Endothelial cell of umbilical vein (primary cell): ENCODE measurements around the gene TMEM114. TPM values are rescaled to one million over a fixed set of nuclear protein-coding genes. Genes with fewer than 3 reads are reported as not detected.

Experiments
- BruUV-seq: library from RNA; stranded (reverse); fragments of 400-500 nt; replicated peaks from 2 replicates; lab custom pipeline; 2021; lab: Mats Ljungman, UMichigan
- CTCF ChIA-PET: fragments of 300-600, 350-600 bp; sonication (Branson Sonifier 250); formaldehyde crosslinking; loops from one replicate; lab custom pipeline; 2021; ENCODE audit warnings: antibody characterized with exemption, inconsistent platforms; lab: Charles Lee
- POLR2A ChIA-PET: fragments of 300-600, 350-600 bp; sonication (Branson Sonifier 250); formaldehyde crosslinking; loops from one replicate; lab custom pipeline; 2021; ENCODE audit warnings: antibody characterized with exemption, inconsistent platforms; lab: Charles Lee
- DNase-seq: peaks from one replicate; pipeline ENCODE4 v3.0.0-alpha.2; 2011; ENCODE audit warnings: low read depth, low spot score
- FAIRE-seq: peaks from 2 replicates; lab custom pipeline; 2011; peaks lifted over from hg19 to GRCh38; lab: Jason Lieb, UNC
- H2AFZ ChIP-seq: 2 replicates; pipeline ENCODE4 v1.6.0; 2012; ENCODE audit warnings: low read depth, low read length, control low read depth, inconsistent platforms
- H3K27ac ChIP-seq: 2 replicates; pipeline ENCODE4 v1.5.1; 2011; ENCODE audit warnings: low read depth, mild to moderate bottlenecking, control low read depth, low read length, moderate library complexity; ENCODE audit not compliant: insufficient read depth
- H3K27me3 ChIP-seq, 2 experiments: 2 replicates each; pipeline versions ENCODE4 v1.6.0 to v1.6.1; 2011; ENCODE audit warnings: low read length in 2 of 2, mixed read lengths in 1 of 2; ENCODE audit not compliant: control insufficient read depth in 2 of 2, insufficient read depth in 2 of 2
- H3K36me3 ChIP-seq, 2 experiments: 2 replicates in 1 of 2; 3 replicates in 1 of 2; pipeline ENCODE4 v1.5.1; 2011; ENCODE audit warnings: low read length in 2 of 2, mild to moderate bottlenecking in 1 of 2, moderate library complexity in 1 of 2; ENCODE audit not compliant: control insufficient read depth in 2 of 2, insufficient read depth in 2 of 2; ENCODE audit errors: extremely low read depth in 1 of 2
- H3K4me1 ChIP-seq: 3 replicates; pipeline ENCODE4 v1.5.1; 2011; ENCODE audit warnings: mild to moderate bottlenecking, low read length; ENCODE audit not compliant: control insufficient read depth, insufficient read depth; ENCODE audit errors: extremely low read depth
- H3K4me2 ChIP-seq: 2 replicates; pipeline ENCODE4 v1.6.1; 2011; ENCODE audit warnings: low read length, control low read depth, mixed read lengths; ENCODE audit not compliant: insufficient read depth
- H3K4me3 ChIP-seq, 3 experiments: fragments of 200-600 bp in 1 of 3; sonication (generic), shearing (Covaris generic) in 1 of 3; replicated peaks in 1 of 3; 2 replicates each; pipeline ENCODE4 v1.5.1; 2011 to 2016; ENCODE audit warnings: control low read depth in 3 of 3, low read length in 3 of 3, mild to moderate bottlenecking in 2 of 3, inconsistent platforms in 1 of 3, low read depth in 1 of 3, moderate library complexity in 1 of 3; ENCODE audit not compliant: insufficient read depth in 1 of 3
- H3K79me2 ChIP-seq: 2 replicates; pipeline ENCODE4 v1.6.0; 2012; ENCODE audit warnings: low read length, inconsistent platforms; ENCODE audit not compliant: control insufficient read depth, insufficient read depth
- H3K9ac ChIP-seq: replicated peaks from 2 replicates; pipeline ENCODE3; 2011; ENCODE audit warnings: low read length, control low read depth; ENCODE audit not compliant: insufficient read depth; ENCODE audit errors: extremely low read depth
- H3K9me1 ChIP-seq: replicated peaks from 3 replicates; pipeline ENCODE4 v1.6.0; 2011; ENCODE audit warnings: mild to moderate bottlenecking, low read length; ENCODE audit not compliant: control insufficient read depth, insufficient read depth; ENCODE audit errors: extremely low read depth
- H3K9me3 ChIP-seq: replicated peaks from 2 replicates; pipeline ENCODE4 v1.5.1; 2012; ENCODE audit warnings: low read length, inconsistent platforms; ENCODE audit not compliant: control insufficient read depth, insufficient read depth
- H4K20me1 ChIP-seq: replicated peaks from 2 replicates; pipeline ENCODE3; 2011; ENCODE audit warnings: mild to moderate bottlenecking, low read length; ENCODE audit not compliant: control insufficient read depth, insufficient read depth; ENCODE audit errors: extremely low read depth
- CTCF ChIP-seq, 2 donors: IDR thresholded peaks; 1 replicate in 1 of 2; 2 replicates in 1 of 2; pipeline ENCODE4 v1.5.1; 2011; ENCODE audit warnings: low read length in 2 of 2, mild to moderate bottlenecking in 2 of 2, moderate library complexity in 2 of 2, control low read depth in 1 of 2, inconsistent platforms in 1 of 2, low read depth in 1 of 2; ENCODE audit not compliant: insufficient read depth in 1 of 2; ENCODE audit errors: extremely low read depth in 1 of 2
- EZH2 ChIP-seq: IDR thresholded peaks from 2 replicates; pipeline ENCODE4 v1.6.1; 2012; ENCODE audit warnings: borderline replicate concordance, low read depth, mild to moderate bottlenecking, moderate library complexity, low read length, inconsistent platforms; ENCODE audit not compliant: severe bottlenecking
- FOS ChIP-seq: IDR thresholded peaks from 2 replicates; pipeline ENCODE4 v1.6.1; 2011; ENCODE audit warnings: mild to moderate bottlenecking, low read length, moderate library complexity, borderline replicate concordance; ENCODE audit not compliant: insufficient read depth
- GATA2 ChIP-seq: IDR thresholded peaks from 2 replicates; pipeline ENCODE4 v1.7.0; 2011; ENCODE audit warnings: low read depth, mild to moderate bottlenecking, moderate library complexity, mixed read lengths, low read length; ENCODE audit not compliant: insufficient read length, insufficient read depth
- MAX ChIP-seq: IDR thresholded peaks from 2 replicates; pipeline ENCODE4 v1.6.1; 2011; ENCODE audit not compliant: insufficient read depth, insufficient read length
- dilution Hi-C: fragments of 300-500 bp; cut with MboI; formaldehyde crosslinking; loops from one replicate; pipeline ENCODE4 v1.15.0; 2019; ENCODE audit warnings: low sequenced_read_pairs; ENCODE audit not compliant: extremely low pct_ligation_motif_present
- intact Hi-C: fragments of 100-400 bp; cut with micrococcal nuclease; formaldehyde crosslinking; loops from one replicate; pipeline ENCODE4 v1.10.0; 2022
- polyA plus RNA-seq, 4 experiments: library from polyadenylated mRNA; depleted of rRNA in 3 of 4; stranded (reverse) in 3 of 4; unstranded in 1 of 4; fragments of >200 nt; gene quantifications; 2 replicates each; pipeline versions ENCODE4 v1.2.1 to v1.2.3, GENCODE V29; 2011 to 2012; ENCODE audit warnings: missing spikeins in 1 of 4
- total RNA-seq: library from RNA; stranded (reverse); gene quantifications from 2 replicates; pipeline ENCODE4 v1.2.3, GENCODE V29; 2021

The TMEM114 gene
- total and polyA plus RNA-seq, 2 donors (not counting 3 experiments of a cell fraction or from before 2014, with no cell fraction given), result not detected

- TF ChIP-seq EZH2 (no peak), CTCF (IDR thresholded peaks at IDR 0.05; ENCODE audit: extremely low read depth in 1 of 2, insufficient read depth in 1 of 2, low read depth in 1 of 2, low read length in 2 of 2) (no peak), MAX (no peak), GATA2 (no peak)
- H3K4me1 ChIP-seq, result no peaks in the 10 kb centered on the region
- H3K79me2 ChIP-seq, result no peaks in the 10 kb centered on the region
- no peak overlapping the region for H3K27ac ChIP-seq
- DNase-seq (no peak), FAIRE-seq (no peak)
- no peaks in the 10 kb centered on the region for H3K9me1 ChIP-seq
- H3K4me3 ChIP-seq, result no peak overlapping the region
- H3K4me2 ChIP-seq, result no peak overlapping the region
- H3K9me3 ChIP-seq, result no peaks in the 10 kb centered on the region
- intact Hi-C loops, result no loop called here
- POLR2A ChIA-PET, result no interaction called here
- no peak overlapping the region for H2AFZ ChIP-seq
- BruUV-seq, result no TSS peak
- CTCF ChIA-PET, result no interaction called here
- H3K9ac ChIP-seq, result no peak overlapping the region
- H4K20me1 ChIP-seq, result no peaks in the 10 kb centered on the region
- H3K36me3 ChIP-seq, result no peaks in the 10 kb centered on the region
- dilution Hi-C loops, result no loop called here
- H3K27me3 ChIP-seq, result peaks cover 1 to 6% of the 10 kb centered on the region in 2 experiments
Measured at GRCh38 chr16:8611886-8612600, 21.7 kb upstream of the TMEM114 start.

GRCh38 chr16:8611122-8611521 lies 20.8 kb upstream of the TMEM114 start:
- no peak overlapping the region for H3K4me3 ChIP-seq
- BruUV-seq, result no TSS peak
- no peak for FAIRE-seq
- no peak overlapping the region for H3K9ac ChIP-seq
- no peak overlapping the region for H3K4me2 ChIP-seq
- H3K4me1 ChIP-seq, result no peaks in the 10 kb centered on the region
- intact Hi-C loops, result no loop called here
- H4K20me1 ChIP-seq, result no peaks in the 10 kb centered on the region
- ChIA-PET POLR2A (no interaction called here), CTCF (no interaction called here)
- no peaks in the 10 kb centered on the region for H3K9me1 ChIP-seq
- no peak for TF ChIP-seq FOS
- no peaks in the 10 kb centered on the region for H3K9me3 ChIP-seq
- H2AFZ ChIP-seq, result no peak overlapping the region
- no peak for DNase-seq
- H3K79me2 ChIP-seq, result no peaks in the 10 kb centered on the region
- no peaks in the 10 kb centered on the region for H3K36me3 ChIP-seq
- peaks cover 1 to 6% of the 10 kb centered on the region in 2 experiments for H3K27me3 ChIP-seq
- dilution Hi-C loops, result no loop called here
- H3K27ac ChIP-seq, result no peak overlapping the region
